GM18868 (cell line): Measurements from ENCODE around the gene GOLGA8O.
"Not testable (repeated sequence)": the region's sequence is repeated elsewhere in the genome, so short reads cannot be mapped to it uniquely, and the experiment has no call there.

Source experiments
- ATAC-seq: cut with Tn5 transposase; IDR thresholded peaks from one replicate; pipeline ENCODE4 v1.9.1; 2021; ENCODE audit warnings: mild to moderate bottlenecking, moderate library complexity; ENCODE audit not compliant: unreplicated experiment

The GOLGA8O gene, protein sequence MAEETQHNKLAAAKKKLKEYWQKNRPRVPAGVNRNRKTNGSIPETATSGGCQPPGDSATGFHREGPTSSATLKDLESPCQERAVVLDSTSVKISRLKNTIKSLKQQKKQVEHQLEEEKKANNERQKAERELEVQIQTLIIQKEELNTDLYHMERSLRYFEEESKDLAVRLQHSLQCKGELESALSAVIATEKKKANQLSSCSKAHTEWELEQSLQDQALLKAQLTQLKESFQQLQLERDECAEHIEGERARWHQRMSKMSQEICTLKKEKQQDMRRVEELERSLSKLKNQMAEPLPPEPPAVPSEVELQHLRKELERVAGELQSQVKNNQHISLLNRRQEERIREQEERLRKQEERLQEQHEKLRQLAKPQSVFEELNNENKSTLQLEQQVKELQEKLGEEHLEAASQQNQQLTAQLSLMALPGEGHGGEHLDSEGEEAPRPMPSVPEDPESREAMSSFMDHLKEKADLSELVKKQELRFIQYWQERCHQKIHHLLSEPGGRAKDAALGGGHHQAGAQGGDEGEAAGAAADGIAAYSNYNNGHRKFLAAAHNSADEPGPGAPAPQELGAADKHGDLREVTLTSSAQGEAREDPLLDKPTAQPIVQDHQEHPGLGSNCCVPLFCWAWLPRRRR

DNA sequence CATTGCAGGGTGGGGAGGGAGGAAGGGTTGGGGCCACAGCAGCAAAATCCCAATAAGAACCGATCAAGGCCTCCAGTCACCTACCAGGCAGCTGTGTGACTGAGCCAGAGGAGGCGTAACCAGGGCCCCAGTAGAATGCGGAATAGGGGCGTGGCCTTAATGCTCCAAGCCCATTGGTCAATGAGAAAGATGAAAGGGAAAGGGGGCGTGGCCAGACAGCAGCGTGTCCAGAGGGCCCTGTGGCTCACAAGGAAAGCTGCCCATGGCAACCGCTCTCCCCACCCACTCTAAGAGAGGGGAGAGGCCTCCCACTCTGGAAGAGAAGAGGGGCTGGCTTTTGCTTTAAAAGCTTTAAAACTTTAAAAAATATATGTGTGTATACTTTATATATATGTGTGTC is at the start of gene GOLGA8O:
TSS of gene GOLGA8O (minus strand) at position 101 of the 400 bp plus-strand sequence. CDS start at position 3, 98 bp downstream.
- not testable (repeated sequence) for ATAC-seq

DNA sequence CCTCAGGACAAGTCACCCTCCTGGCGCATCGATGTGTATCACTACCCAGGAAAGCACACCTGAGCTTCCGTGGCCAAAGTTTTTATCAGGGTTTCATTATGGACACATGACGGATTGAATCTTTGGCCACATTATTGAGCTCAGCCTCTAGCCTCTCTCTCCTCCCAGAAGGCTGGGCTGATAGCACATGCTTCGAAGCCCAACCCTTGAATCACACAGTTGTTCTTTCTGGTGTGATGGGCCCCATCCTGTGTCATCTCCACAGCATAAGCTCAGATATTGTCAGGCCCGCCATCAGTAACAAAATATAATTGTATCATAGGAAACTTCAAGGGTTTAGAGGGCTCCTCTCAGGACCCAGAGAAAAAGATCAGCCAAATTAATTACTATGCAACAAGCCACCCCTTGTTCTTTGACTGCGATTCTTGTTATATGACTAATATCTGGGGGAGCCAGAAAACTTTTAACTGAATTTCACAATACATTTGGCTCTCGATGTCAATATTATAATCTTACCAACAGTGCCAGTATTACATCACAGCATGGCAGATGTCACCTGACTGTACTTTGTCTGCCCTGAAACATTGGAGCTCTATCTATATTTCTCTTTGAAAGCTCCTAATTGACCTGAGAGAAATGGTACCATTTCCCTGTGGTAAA is 48.8 kb upstream of the GOLGA8O start:
- ATAC-seq, result not testable (repeated sequence)

DNA sequence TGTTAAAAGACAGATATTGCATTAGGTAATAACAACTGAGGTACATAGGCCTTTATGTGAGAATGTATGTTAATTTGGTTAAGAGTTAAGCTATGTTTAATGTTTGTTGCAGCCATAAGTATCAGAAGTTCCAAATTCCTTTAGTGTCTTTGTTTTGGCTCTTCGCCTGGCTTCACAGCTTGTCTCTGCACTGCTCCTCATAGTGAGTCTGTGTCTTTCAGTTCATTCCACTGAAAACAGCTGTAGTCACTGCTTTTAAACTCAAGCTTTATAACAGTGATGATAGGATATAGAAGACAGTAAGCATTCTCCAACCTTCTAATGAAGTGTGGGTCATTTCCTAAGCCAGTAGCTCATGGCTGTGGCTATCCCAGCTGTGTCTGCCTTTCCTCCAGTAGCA is 47.5 kb upstream of the GOLGA8O start:
- not testable (repeated sequence) for ATAC-seq

DNA sequence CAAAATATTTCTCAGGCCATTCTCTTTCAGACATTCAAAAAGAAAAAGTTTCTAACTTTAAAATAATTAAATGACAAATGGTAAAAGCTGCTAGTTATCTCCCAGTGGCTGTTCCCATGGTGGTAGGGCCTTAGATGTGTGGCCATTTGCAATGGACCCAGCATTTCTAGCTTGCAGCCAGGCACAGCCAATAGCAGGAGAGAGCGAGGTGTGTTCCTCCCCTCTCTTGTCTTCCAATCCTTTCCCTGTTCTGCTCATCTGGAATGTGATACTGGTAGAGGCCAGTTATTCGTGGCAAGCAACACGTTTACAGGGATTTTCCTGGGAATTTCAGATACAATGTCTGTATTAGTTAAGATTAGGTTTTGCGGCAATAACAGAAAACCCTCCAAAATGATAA is 37.3 kb upstream of the GOLGA8O start:
- ATAC-seq, result not testable (repeated sequence)

DNA sequence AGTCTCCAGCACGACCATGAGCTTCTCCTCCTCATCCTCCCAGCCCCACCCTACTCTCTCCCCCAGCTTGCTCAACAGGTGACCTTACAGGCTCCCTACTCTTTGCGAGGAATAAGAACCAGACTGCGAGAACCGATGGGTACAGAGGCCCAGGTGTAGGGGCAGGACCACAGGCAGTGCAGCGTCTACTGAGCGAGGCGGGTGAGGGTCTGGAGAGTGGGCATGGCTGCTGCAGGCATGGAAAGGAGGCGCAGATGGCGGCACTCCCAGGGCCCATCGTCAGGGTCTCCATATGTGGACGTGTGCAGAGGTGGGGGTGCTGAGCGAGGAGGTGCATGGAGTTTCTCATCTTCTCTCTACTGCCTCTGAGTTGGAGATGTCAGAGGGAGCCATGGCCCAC is 31.0 kb upstream of the GOLGA8O start:
- not testable (repeated sequence) for ATAC-seq

DNA sequence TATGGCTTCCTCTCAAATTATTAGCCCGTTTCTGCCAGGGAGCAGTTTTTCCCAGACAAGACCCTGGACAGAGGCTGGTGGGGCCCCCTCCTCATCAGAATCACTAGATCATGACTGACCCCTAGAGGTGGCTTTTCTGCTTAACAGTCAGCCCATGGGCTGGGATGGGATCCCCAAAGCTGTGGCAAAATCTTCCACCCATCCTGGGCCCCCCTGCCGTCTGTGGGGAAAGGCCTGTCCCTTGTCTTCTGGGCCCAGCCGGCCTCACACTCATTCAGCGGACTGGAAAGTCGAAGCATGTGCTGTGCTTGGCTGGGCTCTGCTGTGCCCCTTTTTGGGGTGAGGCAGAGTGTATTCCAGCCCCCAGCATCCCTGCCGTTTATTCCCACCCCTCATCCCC is 27.9 kb upstream of the GOLGA8O start:
- ATAC-seq, result not testable (repeated sequence)

DNA sequence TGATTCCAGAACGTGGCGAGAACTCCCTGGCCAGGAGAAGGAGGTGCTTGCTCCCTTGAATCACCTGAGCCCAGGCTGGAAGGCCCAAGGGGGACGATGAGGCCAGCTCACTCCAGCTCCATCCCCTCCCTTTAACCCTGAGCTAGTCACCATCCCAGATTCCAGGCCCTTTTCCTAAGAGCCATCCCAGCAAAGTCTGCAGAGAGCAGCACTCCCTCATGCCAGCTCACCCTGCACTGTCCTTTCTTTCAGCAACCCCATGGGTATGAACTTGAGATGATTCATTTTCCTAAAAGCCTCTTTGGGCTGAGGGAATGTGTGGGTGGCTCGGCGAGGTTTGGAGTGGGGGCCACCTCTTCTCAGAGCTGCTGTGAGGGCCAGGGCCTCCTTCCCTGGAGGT is 26.2 kb upstream of the GOLGA8O start:
- ATAC-seq, result not testable (repeated sequence)

DNA sequence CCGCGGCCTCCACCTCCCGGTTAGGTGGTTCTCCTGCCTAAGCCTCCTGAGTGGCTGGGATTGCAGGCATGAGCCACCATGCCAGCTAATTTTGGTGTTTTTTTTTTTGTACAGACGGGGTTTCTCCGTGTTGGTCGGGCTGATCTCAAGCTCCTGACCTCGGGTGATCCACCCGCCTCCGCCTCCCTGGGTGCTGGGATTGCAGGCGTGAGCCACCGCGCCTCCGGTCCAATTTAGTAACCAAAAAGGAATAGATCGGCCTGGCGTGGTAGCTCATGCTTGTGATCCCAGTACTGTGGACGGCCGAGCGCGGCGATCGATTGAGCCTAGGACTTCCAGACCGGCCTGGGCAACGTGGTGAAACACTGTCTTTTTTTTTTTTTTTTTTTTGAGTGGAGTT is 12.6 kb upstream of the GOLGA8O start:
- not testable (repeated sequence) for ATAC-seq

DNA sequence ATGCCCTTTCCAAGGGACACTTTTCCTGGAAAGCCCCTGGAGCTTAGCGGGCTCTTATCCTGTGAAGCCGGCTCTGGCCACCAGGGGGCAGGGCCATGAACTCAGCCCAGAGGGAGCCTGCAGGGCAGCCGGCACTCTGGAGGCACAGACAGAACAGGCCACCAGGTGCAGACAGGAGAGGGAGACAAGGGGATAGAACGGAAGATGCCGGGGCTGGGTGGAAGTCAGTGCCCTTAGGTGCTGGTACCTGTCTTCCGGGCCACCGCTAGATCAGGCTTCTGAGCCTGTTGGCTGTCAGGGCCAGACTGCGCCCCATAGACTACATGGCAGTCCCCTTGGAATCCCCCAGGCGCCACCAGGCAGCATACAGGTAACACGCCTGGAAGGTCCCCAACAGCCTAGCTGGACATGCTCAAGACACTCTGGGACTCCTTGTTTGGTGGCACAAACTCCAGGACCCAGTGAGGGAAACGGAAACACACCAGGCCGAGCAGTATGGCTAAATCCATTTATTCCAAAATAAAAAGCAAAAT is 14.9 kb downstream of the GOLGA8O start:
- not testable (repeated sequence) for ATAC-seq

DNA sequence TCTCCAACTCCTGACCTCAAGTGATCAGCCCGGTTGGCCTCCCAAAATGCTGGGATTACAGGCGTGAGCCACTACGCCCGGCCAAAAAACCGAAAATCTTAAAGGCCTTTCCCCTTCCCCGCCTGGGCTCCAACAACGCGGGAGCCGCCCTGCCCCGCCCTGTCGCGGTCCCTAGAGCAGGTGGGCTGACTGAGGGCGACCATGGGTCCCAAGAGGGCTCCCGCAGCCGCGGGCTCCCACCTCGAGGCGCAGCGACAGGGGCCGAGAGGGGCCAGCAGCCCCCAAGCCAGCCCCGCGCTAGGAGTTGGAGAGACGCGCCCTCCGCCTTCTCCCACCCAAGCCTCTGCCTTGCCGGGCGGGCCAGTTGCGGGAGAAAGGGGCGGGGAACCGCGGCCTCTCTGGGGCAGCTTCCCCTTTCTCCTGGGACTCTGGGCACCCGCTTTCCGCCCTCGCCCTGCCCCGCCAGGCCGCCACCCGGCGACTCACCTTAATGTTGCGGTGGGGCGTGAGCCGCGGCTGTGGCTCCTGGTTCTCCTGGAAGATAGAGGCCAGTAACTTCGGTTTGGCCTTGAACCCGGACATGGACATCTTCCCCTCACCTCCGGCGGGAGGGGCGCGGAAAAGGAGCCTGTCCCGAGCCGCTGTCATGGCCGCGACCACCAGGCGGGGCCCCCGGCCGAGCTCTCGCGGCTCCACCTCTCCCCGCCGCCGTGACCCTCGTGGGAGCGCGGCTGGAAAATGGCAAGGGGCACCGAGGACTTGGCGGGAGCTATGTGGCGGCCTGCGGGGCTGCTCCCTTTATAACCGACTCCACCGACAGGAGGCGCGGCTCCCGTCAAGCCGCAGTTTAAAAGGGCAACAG is 21.1 kb downstream of the GOLGA8O start:
- not testable (repeated sequence) for ATAC-seq

DNA sequence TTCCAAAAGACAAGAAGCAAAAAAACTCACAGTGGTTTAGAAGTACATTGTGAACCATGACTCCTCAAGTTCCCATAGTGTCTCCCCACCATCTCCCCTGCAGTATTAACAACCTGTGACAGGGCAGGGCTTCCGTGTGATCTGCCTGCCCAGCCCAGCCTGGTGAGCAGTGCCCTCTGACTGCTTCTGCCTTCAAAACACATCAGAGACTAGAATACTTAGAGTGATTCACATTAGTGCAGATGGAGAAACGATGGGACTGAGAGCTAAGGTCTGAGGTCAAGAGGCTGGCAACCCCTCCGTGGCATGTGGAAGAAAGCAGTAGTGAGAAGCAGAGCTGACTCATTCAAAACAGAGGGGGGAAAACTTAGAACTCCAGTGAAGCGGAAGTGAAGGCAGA is 27.8 kb downstream of the GOLGA8O start:
- ATAC-seq, result not testable (repeated sequence)

DNA sequence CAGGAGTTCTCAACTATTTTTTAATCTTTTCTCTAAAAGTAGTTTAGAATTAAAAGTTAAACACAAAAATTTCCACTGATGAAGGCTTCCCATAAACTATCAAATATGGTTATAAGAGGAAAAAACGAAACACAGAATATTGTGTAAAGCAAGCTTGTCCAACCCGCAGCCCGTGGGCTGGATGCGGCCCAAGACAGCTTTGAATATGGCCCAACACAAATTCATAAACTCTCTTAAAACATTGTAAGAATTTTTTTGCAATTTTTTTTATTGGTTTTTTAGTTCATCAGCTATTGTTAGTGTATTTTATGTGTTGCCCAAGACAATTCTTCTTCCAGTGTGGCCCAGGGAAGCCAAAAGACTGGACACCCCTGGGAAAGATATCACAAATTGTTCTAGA is 28.9 kb downstream of the GOLGA8O start:
- not testable (repeated sequence) for ATAC-seq

DNA sequence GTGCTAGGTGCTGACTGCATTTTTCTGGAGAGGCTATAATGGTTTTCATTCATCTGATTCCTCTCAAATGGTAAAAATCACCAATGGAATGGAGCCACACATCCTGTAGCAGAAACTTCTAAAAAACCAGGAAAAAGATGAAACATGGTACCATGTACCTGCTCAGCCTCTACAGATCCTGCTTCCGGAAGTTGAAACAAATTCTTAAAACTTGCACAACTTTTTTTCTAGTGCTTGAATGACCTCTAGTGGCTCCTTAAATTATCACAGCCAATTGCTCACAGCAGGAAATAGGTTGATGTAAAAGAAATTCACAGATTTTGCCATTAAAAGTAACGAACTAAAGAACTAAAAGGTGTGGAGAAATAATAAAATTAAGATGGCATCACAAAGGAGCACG is 47.5 kb downstream of the GOLGA8O start:
- not testable (repeated sequence) for ATAC-seq

DNA sequence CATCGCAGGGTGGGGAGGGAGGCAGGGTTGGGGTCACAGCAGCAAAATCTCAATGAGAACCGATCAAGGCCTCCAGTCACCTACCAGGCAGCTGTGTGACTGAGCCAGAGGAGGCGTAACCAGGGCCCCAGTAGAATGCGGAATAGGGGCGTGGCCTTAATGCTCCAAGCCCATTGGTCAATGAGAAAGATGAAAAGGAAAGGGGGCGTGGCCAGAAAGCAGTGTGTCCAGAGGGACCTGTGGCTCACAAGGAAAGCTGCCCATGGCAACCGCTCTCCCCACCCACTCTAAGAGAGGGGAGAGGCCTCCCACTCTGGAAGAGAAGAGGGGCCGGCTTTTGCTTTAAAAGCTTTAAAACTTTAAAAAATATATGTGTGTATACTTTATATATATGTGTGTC is 52.2 kb downstream of the GOLGA8O start, which contains the start of gene GOLGA8K:
TSS of gene GOLGA8K (minus strand) at position 101 of the 400 bp plus-strand sequence. CDS start at position 3, 98 bp downstream.
- not testable (repeated sequence) for ATAC-seq

DNA sequence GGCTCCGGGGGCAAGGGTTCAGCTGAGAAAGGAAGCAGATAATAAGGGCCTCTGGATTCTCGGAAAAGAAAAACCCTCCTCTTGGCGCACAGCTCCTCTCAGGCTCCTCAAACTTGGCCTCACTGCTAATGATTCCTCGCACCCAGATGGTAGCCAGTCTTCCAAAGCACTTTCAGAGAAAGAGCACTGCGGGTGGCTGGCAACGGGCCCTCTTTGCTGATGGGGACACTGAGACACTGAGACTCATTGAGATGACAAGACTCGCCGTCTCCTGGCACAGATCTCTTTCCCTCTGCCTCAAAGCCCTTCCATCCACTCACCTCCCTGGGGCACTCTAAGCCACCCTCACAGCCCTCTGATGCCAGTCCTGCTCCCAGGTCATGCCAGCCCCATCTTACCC is 58.9 kb downstream of the GOLGA8O start:
- not testable (repeated sequence) for ATAC-seq
